Astrocyte (in vitro differentiated cells and primary cell): ENCODE data around the gene CCRL2. TPM values are rescaled to one million over a fixed set of nuclear protein-coding genes. Genes with fewer than 3 reads are reported as not detected.
"Not testable (repeated sequence)": the region's sequence is repeated elsewhere in the genome, so short reads cannot be mapped to it uniquely, and the experiment has no call there.

ENCODE experiments used
- DNase-seq: peaks from one replicate; pipeline ENCODE4 v3.0.0-alpha.2; 2010; ENCODE audit warnings: low read depth
- FAIRE-seq: peaks from 2 replicates; lab custom pipeline; 2011; peaks lifted over from hg19 to GRCh38; lab: Jason Lieb, UNC
- H2AFZ ChIP-seq: 2 replicates; pipeline ENCODE4 v1.6.0; 2012; ENCODE audit warnings: low read depth, low read length, inconsistent platforms
- H3K27ac ChIP-seq: 2 replicates; pipeline ENCODE4 v1.5.1; 2011; ENCODE audit warnings: low read depth, low read length, inconsistent platforms
- H3K27me3 ChIP-seq: 2 replicates; pipeline ENCODE4 v1.6.0; 2011; ENCODE audit warnings: low read length, inconsistent platforms; ENCODE audit not compliant: insufficient read depth
- H3K36me3 ChIP-seq: 2 replicates; pipeline ENCODE4 v1.5.1; 2011; ENCODE audit warnings: low read length, inconsistent platforms; ENCODE audit not compliant: insufficient read depth
- H3K4me1 ChIP-seq: 2 replicates; pipeline ENCODE4 v1.5.1; 2011; ENCODE audit warnings: low read length, inconsistent platforms; ENCODE audit not compliant: insufficient read depth
- H3K4me2 ChIP-seq: 2 replicates; pipeline ENCODE4 v1.6.0; 2012; ENCODE audit warnings: low read length, inconsistent platforms
- H3K4me3 ChIP-seq: 2 replicates; pipeline ENCODE4 v1.5.1; 2011; ENCODE audit warnings: low read depth, mild to moderate bottlenecking, low read length, inconsistent platforms; ENCODE audit not compliant: insufficient read depth
- H3K79me2 ChIP-seq: 2 replicates; pipeline ENCODE4 v1.6.0; 2012; ENCODE audit warnings: mild to moderate bottlenecking, low read length, inconsistent platforms; ENCODE audit not compliant: insufficient read depth
- H3K9ac ChIP-seq: 2 replicates; pipeline ENCODE4 v1.6.0; 2012; ENCODE audit warnings: mild to moderate bottlenecking, low read length, inconsistent platforms
- H3K9me3 ChIP-seq: 2 replicates; pipeline ENCODE4 v1.5.1; 2012; ENCODE audit warnings: low read depth, mild to moderate bottlenecking, low read length, inconsistent platforms; ENCODE audit not compliant: insufficient read depth
- H4K20me1 ChIP-seq: 2 replicates; pipeline ENCODE4 v1.6.0; 2012; ENCODE audit warnings: low read length, inconsistent platforms; ENCODE audit not compliant: insufficient read depth
- H3K27ac Mint-ChIP-seq: one replicate; pipeline ENCODE4 v1.8.0; 2021; ENCODE audit warnings: mild to moderate bottlenecking, mixed read lengths; ENCODE audit not compliant: unreplicated experiment
- H3K27me3 Mint-ChIP-seq: one replicate; pipeline ENCODE4 v1.8.0; 2021; ENCODE audit warnings: low read depth, mixed read lengths; ENCODE audit not compliant: unreplicated experiment
- H3K36me3 Mint-ChIP-seq: one replicate; pipeline ENCODE4 v1.8.0; 2021; ENCODE audit warnings: low read depth, mixed read lengths; ENCODE audit not compliant: unreplicated experiment
- H3K4me1 Mint-ChIP-seq: one replicate; pipeline ENCODE4 v1.8.0; 2021; ENCODE audit warnings: low read depth, mixed read lengths; ENCODE audit not compliant: unreplicated experiment
- H3K4me3 Mint-ChIP-seq: one replicate; pipeline ENCODE4 v1.8.0; 2021; ENCODE audit warnings: mild to moderate bottlenecking, moderate library complexity, mixed read lengths; ENCODE audit not compliant: unreplicated experiment
- H3K9me3 Mint-ChIP-seq: one replicate; pipeline ENCODE4 v1.8.0; 2021; ENCODE audit warnings: mild to moderate bottlenecking, mixed read lengths; ENCODE audit not compliant: unreplicated experiment
- CTCF ChIP-seq: IDR thresholded peaks from 2 replicates; pipeline ENCODE4 v1.5.1; 2011; ENCODE audit warnings: low read depth, mild to moderate bottlenecking, inconsistent platforms, low read length, moderate library complexity; ENCODE audit not compliant: insufficient read depth
- EZH2 ChIP-seq: IDR thresholded peaks from 2 replicates; pipeline ENCODE4 v1.6.1; 2012; ENCODE audit warnings: mild to moderate bottlenecking, low read length, inconsistent platforms; ENCODE audit not compliant: insufficient read depth
- total RNA-seq: library from RNA; stranded (reverse); gene quantifications from 2 replicates; pipeline ENCODE4 v1.2.1, GENCODE V29; 2021

The CCRL2 gene
- total RNA-seq, 1 donor from 2014 or later, result not detected

GRCh38 chr3:46383211-46383950 is 23.7 kb upstream of the CCRL2 start:
- Mint-ChIP-seq H3K27me3 (peaks cover 2% of the 10 kb centered on the region), H3K36me3 (no peaks in the 10 kb centered on the region), H3K4me3 (no peak overlapping the region), H3K9me3 (no peaks in the 10 kb centered on the region), H3K4me1 (peaks cover 19% of the 10 kb centered on the region), H3K27ac (no peak overlapping the region)
- H3K27ac ChIP-seq, result no peak overlapping the region
- no peaks in the 10 kb centered on the region for H3K4me1 ChIP-seq
- no peak overlapping the region for H3K4me2 ChIP-seq
- DNase-seq (no peak), FAIRE-seq (no peak)
- no peaks in the 10 kb centered on the region for H3K9me3 ChIP-seq
- no peaks in the 10 kb centered on the region for H3K36me3 ChIP-seq
- TF ChIP-seq CTCF, result no peak
- TF ChIP-seq EZH2, result no peak
- no peaks in the 10 kb centered on the region for H4K20me1 ChIP-seq
- no peaks in the 10 kb centered on the region for H3K79me2 ChIP-seq
- H2AFZ ChIP-seq, result no peak overlapping the region
- no peak overlapping the region for H3K9ac ChIP-seq
- H3K4me3 ChIP-seq, result no peak overlapping the region
- peaks cover 14% of the 10 kb centered on the region for H3K27me3 ChIP-seq

GRCh38 chr3:46383951-46384330 is 23.1 kb upstream of the CCRL2 start:
- H4K20me1 ChIP-seq, result no peaks in the 10 kb centered on the region
- H3K79me2 ChIP-seq, result no peaks in the 10 kb centered on the region
- H3K4me2 ChIP-seq, result no peak overlapping the region
- no peaks in the 10 kb centered on the region for H3K4me1 ChIP-seq
- Mint-ChIP-seq H3K4me1 (peaks cover 19% of the 10 kb centered on the region), H3K27ac (no peak overlapping the region), H3K27me3 (peaks cover 2% of the 10 kb centered on the region), H3K36me3 (no peaks in the 10 kb centered on the region), H3K9me3 (no peaks in the 10 kb centered on the region), H3K4me3 (no peak overlapping the region)
- no peak overlapping the region for H3K4me3 ChIP-seq
- H2AFZ ChIP-seq, result no peak overlapping the region
- H3K27me3 ChIP-seq, result peaks cover 14% of the 10 kb centered on the region
- no peaks in the 10 kb centered on the region for H3K36me3 ChIP-seq
- FAIRE-seq (no peak), DNase-seq (no peak)
- H3K9ac ChIP-seq, result no peak overlapping the region
- TF ChIP-seq EZH2 (no peak), CTCF (no peak)
- no peak overlapping the region for H3K27ac ChIP-seq
- no peaks in the 10 kb centered on the region for H3K9me3 ChIP-seq

DNA sequence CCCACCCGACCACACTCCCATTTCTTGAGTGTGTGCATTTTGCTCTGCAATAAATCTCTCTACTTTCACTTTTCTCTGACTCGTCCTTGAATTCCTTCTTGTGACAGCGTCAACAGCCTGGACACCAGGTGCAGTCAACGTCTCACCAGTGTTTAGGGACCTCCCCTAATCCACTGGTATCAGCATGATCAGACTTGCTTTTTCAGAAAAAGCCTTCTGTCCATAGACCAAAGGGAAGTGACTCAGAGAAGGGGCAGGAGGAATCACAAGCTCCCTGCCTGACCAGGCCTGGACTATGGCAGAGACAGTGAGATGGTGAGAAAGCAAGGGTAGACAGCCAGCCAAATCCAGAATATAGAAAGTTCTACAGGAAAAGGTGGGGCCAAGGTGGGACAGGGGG is 20.9 kb upstream of the CCRL2 start:
- peak overlapping the region; percentile 12 for H2AFZ ChIP-seq
- no peak overlapping the region for H3K4me3 ChIP-seq
- no peaks in the 10 kb centered on the region for H3K79me2 ChIP-seq
- Mint-ChIP-seq H3K4me3 (no peak overlapping the region), H3K36me3 (no peaks in the 10 kb centered on the region), H3K9me3 (no peaks in the 10 kb centered on the region), H3K27ac (peak overlapping the region; percentile 88), H3K4me1 (peaks cover 16% of the 10 kb centered on the region), H3K27me3 (no peaks in the 10 kb centered on the region)
- H3K27ac ChIP-seq, result no peak overlapping the region
- TF ChIP-seq CTCF, result no peak
- TF ChIP-seq EZH2, result no peak
- H3K27me3 ChIP-seq, result peaks cover 7% of the 10 kb centered on the region
- DNase-seq (peak; percentile 39), FAIRE-seq (no peak)
- peak overlapping the region; percentile 27 for H3K4me2 ChIP-seq
- no peaks in the 10 kb centered on the region for H3K9me3 ChIP-seq
- H4K20me1 ChIP-seq, result no peaks in the 10 kb centered on the region
- H3K4me1 ChIP-seq, result no peaks in the 10 kb centered on the region
- H3K9ac ChIP-seq, result no peak overlapping the region
- H3K36me3 ChIP-seq, result no peaks in the 10 kb centered on the region

DNA sequence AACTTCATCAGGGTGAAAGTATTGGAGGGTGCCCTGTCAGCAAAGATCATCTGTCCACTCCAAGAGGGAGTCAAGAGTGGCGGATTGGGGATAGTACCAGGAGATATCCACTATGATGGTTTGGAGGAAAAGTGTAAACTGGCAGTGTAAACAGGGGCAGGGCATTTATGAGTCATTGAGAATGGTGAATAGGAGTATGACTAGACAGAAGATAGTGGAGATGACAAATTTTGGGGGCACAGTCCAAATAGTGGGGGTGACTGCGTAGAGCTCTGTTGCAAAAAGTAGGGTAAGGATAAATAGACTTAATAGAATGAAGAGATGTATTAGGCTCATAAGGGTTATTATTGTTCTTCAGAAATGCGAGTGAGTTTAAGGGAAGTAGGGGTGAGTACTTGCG is 18.2 kb upstream of the CCRL2 start:
- H3K9me3 ChIP-seq, H3K27me3 Mint-ChIP-seq, H3K4me3 ChIP-seq, H3K9me3 Mint-ChIP-seq, H2AFZ ChIP-seq, H3K27ac Mint-ChIP-seq, FAIRE-seq, H3K9ac ChIP-seq, H3K4me1 ChIP-seq, H3K4me2 ChIP-seq, H3K36me3 ChIP-seq, H3K79me2 ChIP-seq, H3K27ac ChIP-seq, H3K27me3 ChIP-seq, H4K20me1 ChIP-seq, H3K36me3 Mint-ChIP-seq, DNase-seq, H3K4me3 Mint-ChIP-seq: not testable (repeated sequence)
- peaks cover 16% of the 10 kb centered on the region for H3K4me1 Mint-ChIP-seq
